Daoy (cell line): ENCODE results near the gene GGTA1. TPM values are rescaled to one million over a fixed set of nuclear protein-coding genes. Genes with fewer than 3 reads are reported as not detected.
"Not testable (repeated sequence)": the region's sequence is repeated elsewhere in the genome, so short reads cannot be mapped to it uniquely, and the experiment has no call there.

ENCODE experiments used
- DNase-seq: peaks from one replicate; pipeline ENCODE4 v3.0.0-alpha.2; 2015; ENCODE audit warnings: low read depth
- total RNA-seq: library from RNA; depleted of rRNA; stranded (reverse); fragments of >200 nt; shearing (Covaris generic); gene quantifications from 2 replicates; pipeline ENCODE4 v1.2.3, GENCODE V29; 2014; rRNA removed

The GGTA1 gene
- total RNA-seq: not detected in 2 replicates

DNA sequence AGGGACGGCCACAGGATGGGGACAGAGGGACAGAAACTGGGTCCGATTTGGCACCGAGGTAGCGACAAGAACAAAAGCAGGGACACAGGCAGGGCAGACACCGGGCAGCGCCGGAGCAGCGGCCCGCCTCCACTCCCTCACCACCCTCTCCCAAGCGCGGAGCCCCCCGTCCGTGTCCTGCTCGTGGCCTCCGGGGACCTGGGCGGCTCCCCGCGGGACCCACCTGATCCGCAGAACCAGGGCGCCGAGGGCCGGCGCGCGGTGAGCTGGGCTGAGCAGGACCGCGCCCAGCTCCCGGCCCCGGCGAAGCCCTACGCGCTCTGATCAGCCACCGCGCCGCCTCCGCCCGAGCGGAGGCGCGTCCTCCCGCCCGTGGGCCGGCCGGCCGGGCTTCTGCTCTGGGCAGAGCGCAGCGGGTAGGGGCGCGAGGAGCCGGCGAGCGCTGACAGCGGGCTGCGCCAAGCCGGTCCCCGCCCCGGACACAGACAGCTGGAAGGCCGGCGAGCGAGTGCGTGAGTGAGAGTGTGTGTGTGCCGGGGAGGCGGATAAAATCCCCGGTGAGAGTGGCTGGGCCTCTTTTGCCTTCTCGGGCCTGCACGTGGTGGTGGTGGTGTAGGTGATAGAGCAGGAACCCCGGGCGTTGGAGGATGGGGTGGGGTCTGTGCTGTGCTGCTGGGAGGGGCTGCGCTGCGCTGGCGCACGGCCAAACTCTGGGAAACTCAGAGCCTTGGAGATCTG lies at the start of gene GGTA1:
TSS of gene GGTA1 (minus strand) at position 418 of the 738 bp plus-strand sequence. CDS start 31,922 bp downstream, outside the sequence.
- peak; percentile 63 for DNase-seq

- DNase-seq: no peak
Observed at GRCh38 chr9:121548666-121549065, 49.0 kb upstream of the GGTA1 start.

GRCh38 chr9:121545875-121546423 lies 46.3 kb upstream of the GGTA1 start:
- DNase-seq: peak; percentile 98

GRCh38 chr9:121545150-121545874 lies 45.7 kb upstream of the GGTA1 start:
- DNase-seq: no peak

DNA sequence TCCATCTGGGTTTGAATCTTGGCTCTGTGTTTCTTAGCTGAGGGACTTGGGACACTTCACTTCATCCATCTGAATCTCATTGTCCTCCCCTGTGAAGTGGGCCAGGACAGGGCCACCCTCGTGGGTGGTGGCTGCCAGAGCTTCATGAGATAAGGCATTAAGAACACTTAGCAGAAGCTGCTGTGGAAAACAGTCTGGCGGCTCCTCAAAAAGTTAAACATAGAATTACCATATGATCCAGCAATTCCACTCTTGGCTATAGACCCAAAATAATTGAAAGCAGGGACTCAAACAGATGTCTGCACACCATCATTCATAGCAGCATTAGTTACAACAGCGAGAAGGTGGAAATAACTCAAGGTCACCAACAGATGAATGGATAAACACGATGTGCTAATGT lies 42.4 kb upstream of the GGTA1 start:
- DNase-seq: no peak

- no peak for DNase-seq
Observed at GRCh38 chr9:121541256-121541655, 41.6 kb upstream of the GGTA1 start.

DNA sequence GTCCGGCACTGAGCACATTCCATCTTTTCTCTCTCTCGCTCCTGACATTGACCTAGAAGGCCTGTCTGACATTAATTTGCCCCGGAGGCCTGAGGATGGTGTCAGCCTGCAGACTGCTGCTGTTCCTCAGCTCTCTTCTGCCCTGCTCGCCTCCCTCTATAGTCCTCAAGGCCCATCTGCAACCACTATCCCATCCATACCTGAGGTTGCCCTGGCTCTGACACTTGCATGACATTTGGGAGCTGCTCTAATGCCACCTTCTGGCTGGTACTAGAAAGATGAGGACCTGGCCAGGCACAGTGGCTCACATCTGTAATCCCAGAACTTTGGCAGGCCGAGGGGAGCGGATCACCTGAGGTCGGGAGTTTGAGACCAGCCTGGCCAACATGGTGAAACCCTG lies 38.6 kb upstream of the GGTA1 start:
- DNase-seq: no peak

DNA sequence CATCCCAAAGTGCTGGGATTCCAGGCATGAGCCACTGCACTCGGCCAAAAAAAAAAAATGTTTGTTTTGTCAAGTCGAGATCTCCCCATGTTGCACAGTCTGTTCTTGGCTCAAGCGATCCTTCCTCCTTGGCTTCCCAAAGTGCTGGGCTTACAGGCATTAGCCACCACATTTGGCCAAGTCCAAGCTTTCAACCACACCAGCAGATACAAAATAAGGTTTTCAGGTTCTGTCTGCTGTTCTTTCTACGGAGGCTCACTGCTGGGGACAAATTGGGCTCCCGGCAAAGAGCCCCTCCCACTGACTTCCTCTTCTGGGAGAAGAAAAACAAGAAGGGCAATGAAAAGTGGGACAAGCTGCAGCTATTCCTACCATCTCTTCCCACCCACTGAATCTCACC lies 37.6 kb upstream of the GGTA1 start:
- DNase-seq: no peak

DNA sequence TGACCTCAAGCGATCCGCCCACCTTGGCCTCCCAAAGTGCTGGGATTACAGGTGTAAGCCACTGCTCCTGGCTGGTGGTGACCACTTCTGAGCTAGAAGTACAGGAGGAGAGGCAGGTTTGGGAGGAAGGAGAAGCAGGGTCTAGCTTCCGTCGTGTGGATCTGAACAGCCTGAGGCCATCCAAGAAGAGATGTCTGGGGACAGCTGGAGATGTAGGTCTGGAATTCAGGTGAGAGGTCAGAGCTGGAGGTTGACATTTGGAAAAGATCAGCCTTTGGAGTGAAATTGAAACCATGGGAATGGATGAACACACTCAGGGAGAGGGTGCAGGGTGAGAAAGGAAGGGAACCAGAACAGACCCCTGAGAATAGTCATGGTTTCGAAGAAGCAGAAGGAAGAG lies 33.2 kb upstream of the GGTA1 start:
- DNase-seq: no peak

DNA sequence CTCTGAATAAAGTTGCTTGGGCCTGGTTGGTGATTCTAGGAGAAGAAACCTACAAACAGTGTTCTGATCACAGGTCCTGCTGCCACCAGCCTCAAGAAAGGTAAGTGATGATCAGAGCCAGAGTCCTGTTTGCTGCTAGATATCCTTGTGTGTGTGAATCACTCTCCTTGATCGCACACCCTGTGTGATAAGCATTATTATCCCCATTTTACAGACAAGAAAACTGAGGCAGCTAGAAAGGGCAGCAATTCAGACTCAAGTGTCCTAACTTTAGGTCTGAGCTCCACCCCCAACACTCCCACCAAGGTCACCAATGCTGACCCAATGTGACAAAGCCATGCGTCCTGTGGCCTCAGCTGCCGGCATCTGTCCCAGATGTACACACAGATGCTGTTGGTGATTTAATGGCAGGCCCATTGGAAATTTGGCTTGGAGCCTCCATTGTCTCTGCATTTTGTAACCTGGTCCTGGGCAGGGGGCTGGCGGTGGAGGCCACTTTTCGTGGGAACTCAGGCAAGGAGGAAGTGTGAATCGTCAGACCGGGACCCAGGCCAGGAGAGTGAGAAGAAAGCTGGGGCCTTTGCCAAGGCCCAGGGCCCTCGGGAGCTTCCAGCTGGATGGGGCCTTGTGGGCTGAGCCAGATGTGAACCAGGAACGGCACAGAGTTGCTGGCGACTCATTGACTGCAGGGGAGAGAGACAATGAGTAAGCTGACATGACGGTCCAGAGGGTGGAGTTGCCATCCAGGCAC lies 29.8 kb upstream of the GGTA1 start:
- peak; percentile 98 for DNase-seq

- DNase-seq: no peak
Observed at GRCh38 chr9:121528642-121529041, 29.0 kb upstream of the GGTA1 start.

DNA sequence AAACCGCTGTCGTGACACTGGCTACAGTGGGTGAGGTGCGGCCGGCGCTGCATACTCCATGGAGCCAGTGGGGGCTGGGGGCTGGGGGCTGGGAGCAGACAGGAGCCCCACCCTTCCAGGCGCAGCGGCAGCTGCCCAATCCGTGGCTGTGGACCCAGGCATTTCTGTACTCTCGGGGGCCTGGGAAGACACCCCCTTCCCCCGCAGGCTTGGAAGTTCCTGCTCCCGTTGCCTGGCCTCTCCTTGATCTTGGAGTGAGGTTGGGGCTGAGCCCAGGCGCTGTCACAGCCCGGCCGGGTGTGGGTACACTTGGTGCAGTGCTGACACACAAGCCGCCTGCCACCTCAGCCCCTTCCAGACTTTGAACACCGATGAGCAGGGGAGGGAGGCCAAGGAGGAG lies 27.7 kb upstream of the GGTA1 start:
- no peak for DNase-seq

GRCh38 chr9:121519688-121520087 lies 20.0 kb upstream of the GGTA1 start:
- not testable (repeated sequence) for DNase-seq

DNA sequence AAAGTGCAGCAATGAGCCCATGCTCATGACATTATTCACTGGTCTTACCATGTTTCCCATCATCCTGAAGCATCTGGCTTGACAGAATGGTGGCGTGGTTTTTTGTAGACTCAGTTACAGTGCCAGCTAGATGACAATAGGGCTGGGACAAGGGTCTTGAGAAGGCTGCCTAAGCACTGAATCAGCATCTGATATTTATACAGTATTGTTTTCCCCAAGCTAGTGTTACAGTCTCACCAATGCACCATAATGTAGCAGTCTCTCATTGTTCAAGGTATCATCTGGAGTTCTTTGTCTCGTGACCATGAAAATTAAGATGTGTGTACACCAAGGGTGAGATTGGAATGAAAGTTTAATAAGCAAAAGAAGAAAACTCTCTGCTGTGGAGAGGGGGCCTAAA lies 19.0 kb upstream of the GGTA1 start:
- no peak for DNase-seq

DNA sequence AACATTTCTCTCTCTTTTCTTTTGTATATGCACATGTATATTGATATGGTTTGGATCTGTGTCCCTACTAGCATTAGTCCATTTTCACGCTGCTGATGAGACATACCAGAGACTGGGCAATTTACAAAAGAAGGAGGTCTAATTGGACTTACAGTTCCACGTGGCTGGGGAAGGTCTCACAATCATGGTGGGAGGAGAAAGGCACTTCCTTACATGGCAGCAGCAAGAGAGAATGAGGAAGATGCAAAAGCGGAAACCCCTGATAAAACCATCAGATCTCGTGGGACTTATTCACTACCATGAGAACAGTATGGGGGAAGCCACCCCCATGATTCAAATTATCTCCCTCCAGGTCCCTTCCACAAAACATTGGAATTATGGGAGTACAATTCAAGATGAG lies 13.5 kb upstream of the GGTA1 start:
- DNase-seq: not testable (repeated sequence)

GRCh38 chr9:121510766-121511550 lies 11.3 kb upstream of the GGTA1 start:
- DNase-seq: no peak

DNA sequence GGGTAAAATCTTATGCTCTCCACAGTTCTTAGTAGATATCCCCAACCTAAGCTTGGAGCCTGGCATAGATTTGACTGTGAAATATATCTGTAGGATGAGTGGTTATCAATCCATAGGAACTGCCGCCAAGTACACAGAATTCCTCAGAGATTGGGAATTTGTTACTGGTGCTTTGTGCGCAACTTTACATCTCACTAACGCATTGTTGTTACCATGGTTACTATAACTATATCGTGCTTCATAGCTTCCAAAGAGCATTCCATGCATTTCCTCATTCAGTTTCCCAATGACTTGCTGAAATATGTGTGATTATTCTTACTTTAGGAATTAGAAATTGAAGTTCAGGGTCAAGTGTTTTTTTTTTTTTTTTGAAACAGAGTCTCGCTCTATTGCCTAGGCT lies 9.5 kb upstream of the GGTA1 start:
- DNase-seq: no peak

- no peak for DNase-seq
Observed at GRCh38 chr9:121508415-121508814, 8.8 kb upstream of the GGTA1 start.

DNA sequence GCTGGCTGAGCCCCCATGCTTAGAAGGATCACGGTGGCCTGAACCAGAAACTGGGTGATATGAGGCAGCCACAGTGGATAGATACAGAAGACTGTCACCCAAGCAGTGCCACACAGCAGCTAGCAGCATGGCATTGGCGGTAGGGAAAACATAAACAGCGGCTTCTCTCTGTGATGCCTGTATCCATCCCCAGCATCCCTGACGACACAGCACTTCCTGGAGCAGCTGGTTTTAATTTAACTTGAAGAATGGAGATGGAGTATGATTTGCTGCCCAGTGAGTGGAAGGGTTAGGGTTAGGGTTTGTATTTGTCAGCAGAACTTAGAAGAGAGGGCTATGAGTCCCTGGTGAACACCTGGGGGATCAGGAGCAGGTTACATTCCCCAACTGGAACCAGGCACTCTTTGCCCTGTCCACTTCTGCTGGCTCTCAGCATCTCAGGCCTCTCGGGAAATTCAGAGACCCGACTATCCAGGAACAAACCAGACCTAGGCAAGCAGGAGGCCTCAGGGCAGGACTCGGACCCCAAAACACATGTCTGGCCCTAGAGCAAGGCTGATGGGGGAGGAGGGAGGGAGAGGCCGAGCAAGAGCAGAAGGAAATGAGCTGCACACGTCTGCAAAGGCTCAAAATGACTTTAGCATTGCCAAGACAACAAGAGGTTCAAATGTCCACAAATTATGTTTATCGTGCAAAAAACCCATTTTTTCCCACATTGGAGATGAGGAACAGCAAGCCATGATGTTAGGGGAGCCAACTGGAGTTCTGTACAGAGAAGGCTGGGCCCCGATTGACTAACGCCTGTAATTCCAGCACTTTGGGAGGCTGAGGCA lies 6.5 kb upstream of the GGTA1 start:
- DNase-seq: no peak

DNA sequence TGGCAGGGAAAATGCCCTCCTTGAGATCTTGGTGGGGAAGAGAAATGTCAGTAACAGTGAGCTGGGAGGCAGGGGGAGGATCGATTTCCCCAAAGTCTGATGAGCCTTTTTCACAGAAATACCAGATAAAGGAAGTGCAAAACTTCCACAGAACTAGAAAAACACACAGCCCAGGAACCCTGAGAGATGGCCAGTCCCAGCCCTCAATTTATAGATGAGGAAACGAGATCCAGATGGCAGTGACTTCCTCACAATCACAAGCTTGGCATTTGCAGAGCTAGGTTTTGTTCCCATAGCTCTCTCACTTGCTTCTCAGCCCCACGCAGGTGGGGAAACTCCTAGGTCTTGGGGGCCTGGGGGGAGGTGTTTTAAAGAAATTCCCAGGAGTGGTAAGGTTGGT lies 3.8 kb upstream of the GGTA1 start:
- DNase-seq: no peak

- DNase-seq: no peak
Observed at GRCh38 chr9:121500165-121500478, 478 bp upstream of the GGTA1 start.
